HEK293 (cell line): ENCODE results near the gene SREBF1.
A peak's percentile ranks its signal among the peaks of the same experiment; 100 is the strongest.

ENCODE experiments used
- FEZF1 ChIP-seq: fragments of 450-650 bp; formaldehyde crosslinking; IDR thresholded peaks from 2 replicates; pipeline ENCODE4 v1.5.1; 2016; ENCODE audit warnings: missing biosample characterization, missing genetic modification characterization
- GLIS2 ChIP-seq: fragments of 450-650 bp; formaldehyde crosslinking; IDR thresholded peaks from 2 replicates; pipeline ENCODE4 v1.5.1; 2016; ENCODE audit warnings: missing biosample characterization, missing genetic modification characterization
- IKZF3 ChIP-seq: fragments of 450-650 bp; IDR thresholded peaks from 2 replicates; pipeline ENCODE4 v1.5.0; 2018; ENCODE audit warnings: missing biosample characterization, mild to moderate bottlenecking, missing genetic modification characterization, moderate library complexity
- ZBTB20 ChIP-seq: fragments of 450-650 bp; formaldehyde crosslinking; IDR thresholded peaks from 2 replicates; pipeline ENCODE4 v1.5.1; 2016; ENCODE audit warnings: missing biosample characterization, missing genetic modification characterization
- ZFHX2 ChIP-seq: fragments of 450-650 bp; formaldehyde crosslinking; conservative IDR thresholded peaks from 2 replicates; pipeline ENCODE4 v1.5.1; 2016; ENCODE audit warnings: missing biosample characterization, missing genetic modification characterization
- ZFP69B ChIP-seq: fragments of 450-650 bp; formaldehyde crosslinking; IDR thresholded peaks from 2 replicates; pipeline ENCODE4 v1.5.1; 2016; ENCODE audit warnings: missing biosample characterization, missing genetic modification characterization
- ZNF140 ChIP-seq: fragments of 450-650 bp; formaldehyde crosslinking; IDR thresholded peaks from 2 replicates; pipeline ENCODE4 v1.5.1; 2016; ENCODE audit warnings: missing biosample characterization, missing genetic modification characterization
- ZNF174 ChIP-seq: fragments of 450-650 bp; formaldehyde crosslinking; IDR thresholded peaks from 2 replicates; pipeline ENCODE4 v1.5.0; 2017; ENCODE audit warnings: missing biosample characterization, mild to moderate bottlenecking, missing genetic modification characterization
- ZNF19 ChIP-seq: fragments of 450-650 bp; formaldehyde crosslinking; IDR thresholded peaks from 2 replicates; pipeline ENCODE4; 2016; ENCODE audit warnings: missing biosample characterization, missing genetic modification characterization, low read depth
- ZNF24 ChIP-seq: fragments of 450-650 bp; formaldehyde crosslinking; IDR thresholded peaks from 2 replicates; pipeline ENCODE4 v1.5.1; 2016; ENCODE audit warnings: missing biosample characterization, missing genetic modification characterization
- ZNF501 ChIP-seq: fragments of 450-650 bp; formaldehyde crosslinking; IDR thresholded peaks from 2 replicates; pipeline ENCODE4 v1.5.1; 2016; ENCODE audit warnings: missing biosample characterization, missing genetic modification characterization
- ZNF558 ChIP-seq: fragments of 450-650 bp; formaldehyde crosslinking; IDR thresholded peaks from 2 replicates; pipeline ENCODE4 v1.5.1; 2016; ENCODE audit warnings: missing biosample characterization, missing genetic modification characterization
- ZNF654 ChIP-seq: fragments of 450-650 bp; formaldehyde crosslinking; IDR thresholded peaks from 2 replicates; pipeline ENCODE4 v1.5.1; 2016; ENCODE audit warnings: low read depth, missing biosample characterization, missing genetic modification characterization
- ZNF658 ChIP-seq: fragments of 450-650 bp; formaldehyde crosslinking; IDR thresholded peaks from 2 replicates; pipeline ENCODE4; 2016; ENCODE audit warnings: missing biosample characterization, missing genetic modification characterization
- ZNF701 ChIP-seq: fragments of 450-650 bp; formaldehyde crosslinking; IDR thresholded peaks from 2 replicates; pipeline ENCODE4 v1.5.1; 2016; ENCODE audit warnings: missing biosample characterization, missing genetic modification characterization
- ZXDB ChIP-seq: fragments of 450-650 bp; formaldehyde crosslinking; IDR thresholded peaks from 2 replicates; pipeline ENCODE4 v1.5.1; 2016; ENCODE audit warnings: missing biosample characterization, missing genetic modification characterization
- TF ChIP-seq, protein P1 (sequence below): fragments of 450-650 bp; formaldehyde crosslinking; IDR thresholded peaks from 2 replicates; pipeline ENCODE4 v1.5.1; 2016; ENCODE audit warnings: missing biosample characterization, missing genetic modification characterization, borderline replicate concordance
- TF ChIP-seq, protein P2 (sequence below): fragments of 450-650 bp; formaldehyde crosslinking; IDR thresholded peaks from 2 replicates; pipeline ENCODE4 v1.5.1; 2016; ENCODE audit warnings: missing biosample characterization, missing genetic modification characterization
- TF ChIP-seq, protein P3 (sequence below): fragments of 450-650 bp; formaldehyde crosslinking; conservative IDR thresholded peaks from 2 replicates; pipeline ENCODE4 v1.5.1; 2016; ENCODE audit warnings: low read depth, missing biosample characterization, missing genetic modification characterization
- TF ChIP-seq, protein P4 (sequence below): fragments of 450-650 bp; formaldehyde crosslinking; IDR thresholded peaks from 2 replicates; pipeline ENCODE4 v1.5.1; 2016; ENCODE audit warnings: missing biosample characterization, missing genetic modification characterization
- TF ChIP-seq, protein P5 (sequence below): fragments of 450-650 bp; formaldehyde crosslinking; IDR thresholded peaks from 2 replicates; pipeline ENCODE4 v1.5.1; 2017; ENCODE audit warnings: missing biosample characterization, missing genetic modification characterization
- TF ChIP-seq, protein P6 (sequence below): fragments of 450-650 bp; formaldehyde crosslinking; IDR thresholded peaks from 2 replicates; pipeline ENCODE4 v1.5.1; 2017; ENCODE audit warnings: missing biosample characterization, missing genetic modification characterization

Gene SREBF1

DNA sequence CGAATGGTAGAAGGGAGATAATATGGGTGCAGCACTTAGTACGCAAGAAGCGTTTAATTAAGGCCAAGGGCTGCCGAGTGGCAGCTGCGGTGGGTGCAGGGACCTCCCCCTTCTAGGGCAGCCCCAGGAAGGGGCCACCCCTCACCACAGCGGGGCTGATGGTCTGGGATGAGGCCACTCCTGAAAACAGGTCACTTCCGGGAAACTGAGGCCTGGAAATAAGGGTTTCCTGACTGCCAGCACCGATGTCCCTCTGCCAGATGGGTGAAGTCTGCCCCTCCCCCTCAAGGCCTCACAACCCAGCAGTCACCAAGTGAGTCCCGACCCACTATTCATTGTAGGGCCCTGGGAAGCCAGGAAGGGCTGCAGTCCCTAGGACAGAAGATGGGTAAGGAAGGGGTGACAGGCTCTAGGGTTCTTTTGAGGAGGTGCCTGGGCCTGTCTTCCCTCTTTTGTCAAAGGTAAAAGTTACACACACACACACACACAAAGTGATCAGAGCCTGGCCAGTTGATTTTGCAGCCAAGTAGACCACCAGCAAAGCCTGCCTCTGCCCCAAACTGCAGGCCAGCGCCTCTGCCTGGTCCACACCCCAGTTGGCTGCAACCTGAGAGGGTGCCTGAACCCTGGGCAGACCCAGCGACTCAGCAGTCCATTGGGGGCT is 12.5 kb downstream of the SREBF1 start (continued):
- TF ChIP-seq ZNF19 (tag by site-specific recombination) (no peak), ZBTB20 (tag by site-specific recombination) (no peak; the same call in 1 of the 2 replicates), ZFP69B (tag by site-specific recombination) (no peak), ZNF654 (tag by site-specific recombination) (no peak), ZNF501 (tag by site-specific recombination) (peak; percentile 44; the same call in 1 of the 2 replicates), IKZF3 (tag by site-specific recombination) (no peak), ZNF140 (tag by site-specific recombination) (no peak), ZNF174 (tag by site-specific recombination) (no peak), ZFHX2 (0 out of 2 replicates have a peak, but pooled peaks have one; percentile 3), ZNF558 (tag by site-specific recombination) (no peak), GLIS2 (tag by site-specific recombination) (peak; percentile 9; the same call in 1 of the 2 replicates), ZNF24 (tag by site-specific recombination) (no peak), FEZF1 (tag by site-specific recombination) (no peak), ZXDB (tag by site-specific recombination) (0 out of 2 replicates have a peak, but pooled peaks have one; percentile 31), ZNF658 (tag by site-specific recombination) (no peak), ZNF701 (tag by site-specific recombination) (no peak)
- TF ChIP-seq, protein P1, sequence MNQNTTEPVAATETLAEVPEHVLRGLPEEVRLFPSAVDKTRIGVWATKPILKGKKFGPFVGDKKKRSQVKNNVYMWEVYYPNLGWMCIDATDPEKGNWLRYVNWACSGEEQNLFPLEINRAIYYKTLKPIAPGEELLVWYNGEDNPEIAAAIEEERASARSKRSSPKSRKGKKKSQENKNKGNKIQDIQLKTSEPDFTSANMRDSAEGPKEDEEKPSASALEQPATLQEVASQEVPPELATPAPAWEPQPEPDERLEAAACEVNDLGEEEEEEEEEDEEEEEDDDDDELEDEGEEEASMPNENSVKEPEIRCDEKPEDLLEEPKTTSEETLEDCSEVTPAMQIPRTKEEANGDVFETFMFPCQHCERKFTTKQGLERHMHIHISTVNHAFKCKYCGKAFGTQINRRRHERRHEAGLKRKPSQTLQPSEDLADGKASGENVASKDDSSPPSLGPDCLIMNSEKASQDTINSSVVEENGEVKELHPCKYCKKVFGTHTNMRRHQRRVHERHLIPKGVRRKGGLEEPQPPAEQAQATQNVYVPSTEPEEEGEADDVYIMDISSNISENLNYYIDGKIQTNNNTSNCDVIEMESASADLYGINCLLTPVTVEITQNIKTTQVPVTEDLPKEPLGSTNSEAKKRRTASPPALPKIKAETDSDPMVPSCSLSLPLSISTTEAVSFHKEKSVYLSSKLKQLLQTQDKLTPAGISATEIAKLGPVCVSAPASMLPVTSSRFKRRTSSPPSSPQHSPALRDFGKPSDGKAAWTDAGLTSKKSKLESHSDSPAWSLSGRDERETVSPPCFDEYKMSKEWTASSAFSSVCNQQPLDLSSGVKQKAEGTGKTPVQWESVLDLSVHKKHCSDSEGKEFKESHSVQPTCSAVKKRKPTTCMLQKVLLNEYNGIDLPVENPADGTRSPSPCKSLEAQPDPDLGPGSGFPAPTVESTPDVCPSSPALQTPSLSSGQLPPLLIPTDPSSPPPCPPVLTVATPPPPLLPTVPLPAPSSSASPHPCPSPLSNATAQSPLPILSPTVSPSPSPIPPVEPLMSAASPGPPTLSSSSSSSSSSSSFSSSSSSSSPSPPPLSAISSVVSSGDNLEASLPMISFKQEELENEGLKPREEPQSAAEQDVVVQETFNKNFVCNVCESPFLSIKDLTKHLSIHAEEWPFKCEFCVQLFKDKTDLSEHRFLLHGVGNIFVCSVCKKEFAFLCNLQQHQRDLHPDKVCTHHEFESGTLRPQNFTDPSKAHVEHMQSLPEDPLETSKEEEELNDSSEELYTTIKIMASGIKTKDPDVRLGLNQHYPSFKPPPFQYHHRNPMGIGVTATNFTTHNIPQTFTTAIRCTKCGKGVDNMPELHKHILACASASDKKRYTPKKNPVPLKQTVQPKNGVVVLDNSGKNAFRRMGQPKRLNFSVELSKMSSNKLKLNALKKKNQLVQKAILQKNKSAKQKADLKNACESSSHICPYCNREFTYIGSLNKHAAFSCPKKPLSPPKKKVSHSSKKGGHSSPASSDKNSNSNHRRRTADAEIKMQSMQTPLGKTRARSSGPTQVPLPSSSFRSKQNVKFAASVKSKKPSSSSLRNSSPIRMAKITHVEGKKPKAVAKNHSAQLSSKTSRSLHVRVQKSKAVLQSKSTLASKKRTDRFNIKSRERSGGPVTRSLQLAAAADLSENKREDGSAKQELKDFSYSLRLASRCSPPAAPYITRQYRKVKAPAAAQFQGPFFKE (tag by site-specific recombination): no peak
- TF ChIP-seq, protein P2, sequence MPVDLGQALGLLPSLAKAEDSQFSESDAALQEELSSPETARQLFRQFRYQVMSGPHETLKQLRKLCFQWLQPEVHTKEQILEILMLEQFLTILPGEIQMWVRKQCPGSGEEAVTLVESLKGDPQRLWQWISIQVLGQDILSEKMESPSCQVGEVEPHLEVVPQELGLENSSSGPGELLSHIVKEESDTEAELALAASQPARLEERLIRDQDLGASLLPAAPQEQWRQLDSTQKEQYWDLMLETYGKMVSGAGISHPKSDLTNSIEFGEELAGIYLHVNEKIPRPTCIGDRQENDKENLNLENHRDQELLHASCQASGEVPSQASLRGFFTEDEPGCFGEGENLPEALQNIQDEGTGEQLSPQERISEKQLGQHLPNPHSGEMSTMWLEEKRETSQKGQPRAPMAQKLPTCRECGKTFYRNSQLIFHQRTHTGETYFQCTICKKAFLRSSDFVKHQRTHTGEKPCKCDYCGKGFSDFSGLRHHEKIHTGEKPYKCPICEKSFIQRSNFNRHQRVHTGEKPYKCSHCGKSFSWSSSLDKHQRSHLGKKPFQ (tag by site-specific recombination): no peak
- TF ChIP-seq, protein P3, sequence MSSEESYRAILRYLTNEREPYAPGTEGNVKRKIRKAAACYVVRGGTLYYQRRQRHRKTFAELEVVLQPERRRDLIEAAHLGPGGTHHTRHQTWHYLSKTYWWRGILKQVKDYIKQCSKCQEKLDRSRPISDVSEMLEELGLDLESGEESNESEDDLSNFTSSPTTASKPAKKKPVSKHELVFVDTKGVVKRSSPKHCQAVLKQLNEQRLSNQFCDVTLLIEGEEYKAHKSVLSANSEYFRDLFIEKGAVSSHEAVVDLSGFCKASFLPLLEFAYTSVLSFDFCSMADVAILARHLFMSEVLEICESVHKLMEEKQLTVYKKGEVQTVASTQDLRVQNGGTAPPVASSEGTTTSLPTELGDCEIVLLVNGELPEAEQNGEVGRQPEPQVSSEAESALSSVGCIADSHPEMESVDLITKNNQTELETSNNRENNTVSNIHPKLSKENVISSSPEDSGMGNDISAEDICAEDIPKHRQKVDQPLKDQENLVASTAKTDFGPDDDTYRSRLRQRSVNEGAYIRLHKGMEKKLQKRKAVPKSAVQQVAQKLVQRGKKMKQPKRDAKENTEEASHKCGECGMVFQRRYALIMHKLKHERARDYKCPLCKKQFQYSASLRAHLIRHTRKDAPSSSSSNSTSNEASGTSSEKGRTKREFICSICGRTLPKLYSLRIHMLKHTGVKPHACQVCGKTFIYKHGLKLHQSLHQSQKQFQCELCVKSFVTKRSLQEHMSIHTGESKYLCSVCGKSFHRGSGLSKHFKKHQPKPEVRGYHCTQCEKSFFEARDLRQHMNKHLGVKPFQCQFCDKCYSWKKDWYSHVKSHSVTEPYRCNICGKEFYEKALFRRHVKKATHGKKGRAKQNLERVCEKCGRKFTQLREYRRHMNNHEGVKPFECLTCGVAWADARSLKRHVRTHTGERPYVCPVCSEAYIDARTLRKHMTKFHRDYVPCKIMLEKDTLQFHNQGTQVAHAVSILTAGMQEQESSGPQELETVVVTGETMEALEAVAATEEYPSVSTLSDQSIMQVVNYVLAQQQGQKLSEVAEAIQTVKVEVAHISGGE (tag by site-specific recombination): no peak
- TF ChIP-seq, protein P4, sequence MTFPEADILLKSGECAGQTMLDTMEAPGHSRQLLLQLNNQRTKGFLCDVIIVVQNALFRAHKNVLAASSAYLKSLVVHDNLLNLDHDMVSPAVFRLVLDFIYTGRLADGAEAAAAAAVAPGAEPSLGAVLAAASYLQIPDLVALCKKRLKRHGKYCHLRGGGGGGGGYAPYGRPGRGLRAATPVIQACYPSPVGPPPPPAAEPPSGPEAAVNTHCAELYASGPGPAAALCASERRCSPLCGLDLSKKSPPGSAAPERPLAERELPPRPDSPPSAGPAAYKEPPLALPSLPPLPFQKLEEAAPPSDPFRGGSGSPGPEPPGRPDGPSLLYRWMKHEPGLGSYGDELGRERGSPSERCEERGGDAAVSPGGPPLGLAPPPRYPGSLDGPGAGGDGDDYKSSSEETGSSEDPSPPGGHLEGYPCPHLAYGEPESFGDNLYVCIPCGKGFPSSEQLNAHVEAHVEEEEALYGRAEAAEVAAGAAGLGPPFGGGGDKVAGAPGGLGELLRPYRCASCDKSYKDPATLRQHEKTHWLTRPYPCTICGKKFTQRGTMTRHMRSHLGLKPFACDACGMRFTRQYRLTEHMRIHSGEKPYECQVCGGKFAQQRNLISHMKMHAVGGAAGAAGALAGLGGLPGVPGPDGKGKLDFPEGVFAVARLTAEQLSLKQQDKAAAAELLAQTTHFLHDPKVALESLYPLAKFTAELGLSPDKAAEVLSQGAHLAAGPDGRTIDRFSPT (tag by site-specific recombination): peak; percentile 70
- TF ChIP-seq, protein P5, sequence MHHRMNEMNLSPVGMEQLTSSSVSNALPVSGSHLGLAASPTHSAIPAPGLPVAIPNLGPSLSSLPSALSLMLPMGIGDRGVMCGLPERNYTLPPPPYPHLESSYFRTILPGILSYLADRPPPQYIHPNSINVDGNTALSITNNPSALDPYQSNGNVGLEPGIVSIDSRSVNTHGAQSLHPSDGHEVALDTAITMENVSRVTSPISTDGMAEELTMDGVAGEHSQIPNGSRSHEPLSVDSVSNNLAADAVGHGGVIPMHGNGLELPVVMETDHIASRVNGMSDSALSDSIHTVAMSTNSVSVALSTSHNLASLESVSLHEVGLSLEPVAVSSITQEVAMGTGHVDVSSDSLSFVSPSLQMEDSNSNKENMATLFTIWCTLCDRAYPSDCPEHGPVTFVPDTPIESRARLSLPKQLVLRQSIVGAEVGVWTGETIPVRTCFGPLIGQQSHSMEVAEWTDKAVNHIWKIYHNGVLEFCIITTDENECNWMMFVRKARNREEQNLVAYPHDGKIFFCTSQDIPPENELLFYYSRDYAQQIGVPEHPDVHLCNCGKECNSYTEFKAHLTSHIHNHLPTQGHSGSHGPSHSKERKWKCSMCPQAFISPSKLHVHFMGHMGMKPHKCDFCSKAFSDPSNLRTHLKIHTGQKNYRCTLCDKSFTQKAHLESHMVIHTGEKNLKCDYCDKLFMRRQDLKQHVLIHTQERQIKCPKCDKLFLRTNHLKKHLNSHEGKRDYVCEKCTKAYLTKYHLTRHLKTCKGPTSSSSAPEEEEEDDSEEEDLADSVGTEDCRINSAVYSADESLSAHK (tag by site-specific recombination): no peak; the same call in 1 of the 2 replicates
- TF ChIP-seq, protein P6, sequence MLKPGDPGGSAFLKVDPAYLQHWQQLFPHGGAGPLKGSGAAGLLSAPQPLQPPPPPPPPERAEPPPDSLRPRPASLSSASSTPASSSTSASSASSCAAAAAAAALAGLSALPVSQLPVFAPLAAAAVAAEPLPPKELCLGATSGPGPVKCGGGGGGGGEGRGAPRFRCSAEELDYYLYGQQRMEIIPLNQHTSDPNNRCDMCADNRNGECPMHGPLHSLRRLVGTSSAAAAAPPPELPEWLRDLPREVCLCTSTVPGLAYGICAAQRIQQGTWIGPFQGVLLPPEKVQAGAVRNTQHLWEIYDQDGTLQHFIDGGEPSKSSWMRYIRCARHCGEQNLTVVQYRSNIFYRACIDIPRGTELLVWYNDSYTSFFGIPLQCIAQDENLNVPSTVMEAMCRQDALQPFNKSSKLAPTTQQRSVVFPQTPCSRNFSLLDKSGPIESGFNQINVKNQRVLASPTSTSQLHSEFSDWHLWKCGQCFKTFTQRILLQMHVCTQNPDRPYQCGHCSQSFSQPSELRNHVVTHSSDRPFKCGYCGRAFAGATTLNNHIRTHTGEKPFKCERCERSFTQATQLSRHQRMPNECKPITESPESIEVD: no peak
